Prostate gland (tissue), 2 donors: ENCODE results near the gene FARP1.

Experiments
- POLR2A ChIP-seq: fragments of 450-650 bp; IDR thresholded peaks from one replicate; pipeline ENCODE4 v1.6.1; 2016; ENCODE audit warnings: antibody characterized with exemption, mild to moderate bottlenecking
- TF ChIP-seq, protein P1 (sequence below), 4 experiments: fragments of 200-600 bp in 2 of 4; fragments of 450-650 bp in 2 of 4; sonication (generic) in 2 of 4; IDR thresholded peaks; 1 replicate in 3 of 4; 2 replicates in 1 of 4; pipeline ENCODE4 v1.5.1; 2016 to 2019; ENCODE audit warnings: antibody characterized with exemption in 4 of 4, mild to moderate bottlenecking in 2 of 4, moderate library complexity in 2 of 4

DNA sequence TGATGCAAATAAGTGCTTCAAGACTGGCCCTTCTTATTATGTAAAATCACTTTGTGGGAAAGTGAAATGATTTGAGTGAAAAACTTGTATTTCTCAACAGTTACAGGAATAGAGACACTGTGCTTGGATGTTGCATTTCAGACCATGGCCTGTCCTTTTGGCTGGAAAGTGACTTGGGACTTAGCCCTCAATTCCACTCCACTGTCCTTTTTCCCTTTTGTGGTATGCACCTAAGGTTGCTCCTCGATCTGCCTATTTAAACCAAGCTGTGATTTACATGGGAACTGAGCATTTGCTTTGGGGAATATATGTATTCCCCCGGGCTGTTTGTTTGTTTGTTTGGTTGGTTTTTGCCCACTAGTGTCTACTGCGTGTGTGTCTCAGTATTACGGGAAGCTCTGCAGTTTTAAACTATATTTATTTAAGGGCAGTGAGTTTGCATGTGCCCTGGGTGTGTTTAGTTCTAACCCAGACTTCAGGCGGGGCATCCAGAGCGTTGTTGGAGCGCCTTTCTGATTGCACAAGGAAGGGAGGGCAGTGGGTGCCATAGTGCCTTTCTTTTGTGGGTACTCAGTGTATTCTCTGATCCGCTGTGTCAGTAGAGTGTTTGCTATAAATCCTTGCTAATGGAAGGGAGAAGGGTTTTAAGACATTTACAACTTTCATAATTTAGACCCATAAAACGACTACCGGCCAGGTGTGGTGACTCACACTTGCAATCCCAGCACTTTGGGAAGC is 52.3 kb downstream of the FARP1 start:
- TF ChIP-seq, protein P1, sequence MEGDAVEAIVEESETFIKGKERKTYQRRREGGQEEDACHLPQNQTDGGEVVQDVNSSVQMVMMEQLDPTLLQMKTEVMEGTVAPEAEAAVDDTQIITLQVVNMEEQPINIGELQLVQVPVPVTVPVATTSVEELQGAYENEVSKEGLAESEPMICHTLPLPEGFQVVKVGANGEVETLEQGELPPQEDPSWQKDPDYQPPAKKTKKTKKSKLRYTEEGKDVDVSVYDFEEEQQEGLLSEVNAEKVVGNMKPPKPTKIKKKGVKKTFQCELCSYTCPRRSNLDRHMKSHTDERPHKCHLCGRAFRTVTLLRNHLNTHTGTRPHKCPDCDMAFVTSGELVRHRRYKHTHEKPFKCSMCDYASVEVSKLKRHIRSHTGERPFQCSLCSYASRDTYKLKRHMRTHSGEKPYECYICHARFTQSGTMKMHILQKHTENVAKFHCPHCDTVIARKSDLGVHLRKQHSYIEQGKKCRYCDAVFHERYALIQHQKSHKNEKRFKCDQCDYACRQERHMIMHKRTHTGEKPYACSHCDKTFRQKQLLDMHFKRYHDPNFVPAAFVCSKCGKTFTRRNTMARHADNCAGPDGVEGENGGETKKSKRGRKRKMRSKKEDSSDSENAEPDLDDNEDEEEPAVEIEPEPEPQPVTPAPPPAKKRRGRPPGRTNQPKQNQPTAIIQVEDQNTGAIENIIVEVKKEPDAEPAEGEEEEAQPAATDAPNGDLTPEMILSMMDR (IDR thresholded peaks at IDR 0.05) = no peak
- no peak for TF ChIP-seq POLR2A
